Breast epithelium (tissue), 4 donors: ENCODE measurements around the gene TRIM72. TPM values are rescaled to one million over a fixed set of nuclear protein-coding genes. Genes with fewer than 3 reads are reported as not detected.

ENCODE experiments used
- DNase-seq, 2 donors: peaks; one replicate each; pipeline ENCODE4 v3.0.0-alpha.2; 2019; ENCODE audit warnings: low spot score in 2 of 2
- H3K27ac ChIP-seq, 2 donors: fragments of 200-600 bp; sonication (generic) in 1 of 2; one replicate each; pipeline ENCODE4 v1.5.1; 2016 to 2019; ENCODE audit warnings: mild to moderate bottlenecking in 1 of 2
- H3K27me3 ChIP-seq, 2 donors: fragments of 200-600 bp; sonication (generic) in 1 of 2; one replicate each; pipeline versions ENCODE4 v1.5.1 to v1.6.0; 2017 to 2019; ENCODE audit warnings: control low read depth in 1 of 2, mild to moderate bottlenecking in 1 of 2
- H3K36me3 ChIP-seq: fragments of 200-600 bp; one replicate; pipeline ENCODE4 v1.5.1; 2019
- H3K4me1 ChIP-seq, 2 donors: fragments of 200-600 bp; sonication (generic); one replicate each; pipeline ENCODE4 v1.5.1; 2016 to 2019; ENCODE audit warnings: control low read depth in 1 of 2
- H3K4me3 ChIP-seq, 3 donors: fragments of 200-600 bp; sonication (generic); 1 replicate in 2 of 3; 2 replicates in 1 of 3; pipeline ENCODE4 v1.5.1; 2016 to 2019; ENCODE audit warnings: mild to moderate bottlenecking in 3 of 3, moderate library complexity in 2 of 3
- H3K9me3 ChIP-seq, 2 donors: fragments of 200-600 bp; sonication (generic) in 1 of 2; one replicate each; pipeline ENCODE4 v1.5.1; 2016 to 2019; ENCODE audit warnings: control low read depth in 1 of 2
- POLR2A ChIP-seq: fragments of 450-650 bp; IDR thresholded peaks from one replicate; pipeline ENCODE4 v1.6.1; 2016; ENCODE audit warnings: antibody characterized with exemption, mild to moderate bottlenecking, moderate library complexity
- POLR2AphosphoS5 ChIP-seq, 3 donors: sonication (generic); formaldehyde crosslinking; IDR thresholded peaks; one replicate each; pipeline ENCODE4 v1.6.1; 2017; ENCODE audit warnings: antibody characterized with exemption in 3 of 3
- intact Hi-C: fragments of 100-400 bp; cut with DNase I; formaldehyde crosslinking; loops from one replicate; pipeline ENCODE4 v1.15.1; 2023; ENCODE audit warnings: low total_unique reads
- total RNA-seq, 3 donors: library from RNA; depleted of rRNA; stranded (reverse); fragments of >200 nt; gene quantifications; one replicate each; pipeline ENCODE4 v1.1.0, GENCODE V29; 2016
- TF ChIP-seq, protein P1 (sequence below), 3 donors: fragments of 450-650 bp; IDR thresholded peaks; one replicate each; pipeline ENCODE4 v1.5.1; 2016 to 2017; ENCODE audit warnings: antibody characterized with exemption in 3 of 3, mild to moderate bottlenecking in 3 of 3, moderate library complexity in 3 of 3

Gene TRIM72
- total RNA-seq, 3 donors from 2014 or later = under 0.01 TPM; not detected in 1

DNA sequence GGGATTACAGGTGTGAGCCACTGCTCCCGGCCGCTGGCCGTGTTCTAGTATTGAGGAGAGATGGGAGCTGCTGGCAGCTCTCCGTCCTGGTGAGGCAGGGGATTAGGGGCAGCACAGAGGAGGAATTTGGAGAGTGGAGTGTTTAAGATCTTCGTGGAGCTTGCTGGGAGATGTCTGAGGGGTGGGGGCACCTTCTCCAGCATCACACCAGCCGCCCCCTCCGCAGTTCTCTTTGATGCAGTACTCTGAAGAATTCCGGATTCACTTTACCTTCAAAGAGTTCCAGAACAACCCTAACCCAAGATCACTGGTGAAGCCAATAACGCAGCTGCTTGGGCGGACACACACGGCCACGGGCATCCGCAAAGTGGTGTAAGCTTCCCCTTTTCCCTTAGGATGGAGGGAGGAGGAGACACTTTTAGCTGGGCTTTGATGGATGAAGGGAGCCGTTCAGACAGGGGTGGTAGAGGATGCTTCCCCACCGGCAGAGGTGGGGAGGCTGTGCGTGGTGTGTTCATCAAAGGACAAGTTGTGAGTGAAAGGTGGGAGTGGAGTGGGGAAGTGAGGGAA, 57.8 kb downstream of the TRIM72 start:
- no peaks in the 10 kb centered on the region for H3K4me1 ChIP-seq
- TF ChIP-seq, protein P1, sequence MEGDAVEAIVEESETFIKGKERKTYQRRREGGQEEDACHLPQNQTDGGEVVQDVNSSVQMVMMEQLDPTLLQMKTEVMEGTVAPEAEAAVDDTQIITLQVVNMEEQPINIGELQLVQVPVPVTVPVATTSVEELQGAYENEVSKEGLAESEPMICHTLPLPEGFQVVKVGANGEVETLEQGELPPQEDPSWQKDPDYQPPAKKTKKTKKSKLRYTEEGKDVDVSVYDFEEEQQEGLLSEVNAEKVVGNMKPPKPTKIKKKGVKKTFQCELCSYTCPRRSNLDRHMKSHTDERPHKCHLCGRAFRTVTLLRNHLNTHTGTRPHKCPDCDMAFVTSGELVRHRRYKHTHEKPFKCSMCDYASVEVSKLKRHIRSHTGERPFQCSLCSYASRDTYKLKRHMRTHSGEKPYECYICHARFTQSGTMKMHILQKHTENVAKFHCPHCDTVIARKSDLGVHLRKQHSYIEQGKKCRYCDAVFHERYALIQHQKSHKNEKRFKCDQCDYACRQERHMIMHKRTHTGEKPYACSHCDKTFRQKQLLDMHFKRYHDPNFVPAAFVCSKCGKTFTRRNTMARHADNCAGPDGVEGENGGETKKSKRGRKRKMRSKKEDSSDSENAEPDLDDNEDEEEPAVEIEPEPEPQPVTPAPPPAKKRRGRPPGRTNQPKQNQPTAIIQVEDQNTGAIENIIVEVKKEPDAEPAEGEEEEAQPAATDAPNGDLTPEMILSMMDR (IDR thresholded peaks at IDR 0.05) = no peak
- no peak for TF ChIP-seq POLR2A
- no peak for TF ChIP-seq POLR2AphosphoS5 (IDR thresholded peaks at IDR 0.05)
- H3K36me3 ChIP-seq = no peaks in the 10 kb centered on the region
- no peak for DNase-seq
- H3K4me3 ChIP-seq = no peak overlapping the region
- intact Hi-C loops = no loop called here
- H3K27me3 ChIP-seq = no peaks in the 10 kb centered on the region
- no peak overlapping the region for H3K27ac ChIP-seq
- no peaks in the 10 kb centered on the region for H3K9me3 ChIP-seq

DNA sequence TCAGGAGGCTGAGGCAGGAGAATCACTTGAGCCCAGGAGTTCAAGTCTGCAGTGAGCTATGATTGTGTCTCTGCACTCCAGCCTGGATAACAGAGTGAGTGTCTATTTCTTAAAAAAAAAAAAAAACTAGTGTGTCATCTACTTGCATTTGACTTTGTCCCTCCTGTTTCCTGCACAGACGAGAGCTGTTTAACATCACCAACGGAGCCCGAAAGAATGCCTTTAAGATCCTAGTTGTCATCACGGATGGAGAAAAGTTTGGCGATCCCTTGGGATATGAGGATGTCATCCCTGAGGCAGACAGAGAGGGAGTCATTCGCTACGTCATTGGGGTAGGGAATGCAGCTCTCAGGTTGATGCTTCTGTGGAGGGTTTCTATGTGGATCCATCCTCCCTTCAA, 59.3 kb downstream of the TRIM72 start:
- DNase-seq = no peak

DNA sequence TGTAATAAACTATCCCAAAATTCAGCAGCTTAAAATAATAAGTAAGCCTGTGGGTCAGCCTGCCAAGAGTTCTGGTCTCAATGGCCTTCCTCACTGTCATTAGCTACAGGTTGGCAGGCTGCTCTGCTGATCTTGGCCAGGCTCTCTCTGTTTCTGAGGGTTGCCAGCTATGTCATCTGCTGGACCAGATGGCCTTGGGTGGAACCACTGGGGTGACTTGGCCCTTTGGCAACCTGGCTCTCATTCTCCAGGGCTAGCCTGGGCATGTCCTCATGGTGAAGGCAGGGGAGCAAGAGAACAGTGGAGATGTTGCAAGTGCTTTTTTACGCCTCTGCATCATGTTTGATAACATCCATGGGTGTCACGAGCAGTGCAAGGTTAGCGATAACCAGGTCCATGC, 59.8 kb downstream of the TRIM72 start:
- no peak for DNase-seq
- Histone ChIP-seq H3K9me3 (no peaks in the 10 kb centered on the region), H3K27ac (no peak overlapping the region), H3K4me1 (no peaks in the 10 kb centered on the region), H3K4me3 (no peak overlapping the region), H3K27me3 (no peaks in the 10 kb centered on the region), H3K36me3 (no peaks in the 10 kb centered on the region)
- TF ChIP-seq POLR2A (no peak), POLR2AphosphoS5 (IDR thresholded peaks at IDR 0.05) (no peak)
- TF ChIP-seq, protein P1 (IDR thresholded peaks at IDR 0.05) = no peak
- intact Hi-C loops = no loop called here

More for the DNA sequence above, 59.3 kb downstream of the TRIM72 start:
- no peaks in the 10 kb centered on the region for H3K27me3 ChIP-seq
- H3K36me3 ChIP-seq = no peaks in the 10 kb centered on the region
- intact Hi-C loops = no loop called here
- TF ChIP-seq POLR2AphosphoS5 (IDR thresholded peaks at IDR 0.05) = no peak
- TF ChIP-seq POLR2A = no peak
- TF ChIP-seq, protein P1 (IDR thresholded peaks at IDR 0.05) = no peak
- no peaks in the 10 kb centered on the region for H3K4me1 ChIP-seq
- H3K9me3 ChIP-seq = no peaks in the 10 kb centered on the region
- no peak overlapping the region for H3K27ac ChIP-seq
- no peak overlapping the region for H3K4me3 ChIP-seq

GRCh38 chr16:31274831-31275816, 61.2 kb downstream of the TRIM72 start:
- H3K4me1 ChIP-seq = no peaks in the 10 kb centered on the region
- no peak for DNase-seq
- H3K9me3 ChIP-seq = no peaks in the 10 kb centered on the region
- TF ChIP-seq POLR2A (no peak), POLR2AphosphoS5 (IDR thresholded peaks at IDR 0.05) (no peak)
- TF ChIP-seq, protein P1 (IDR thresholded peaks at IDR 0.05) = no peak
- no peak overlapping the region for H3K27ac ChIP-seq
- no peak overlapping the region for H3K4me3 ChIP-seq
- intact Hi-C loops = no loop called here
- no peaks in the 10 kb centered on the region for H3K36me3 ChIP-seq
- no peaks in the 10 kb centered on the region for H3K27me3 ChIP-seq

DNA sequence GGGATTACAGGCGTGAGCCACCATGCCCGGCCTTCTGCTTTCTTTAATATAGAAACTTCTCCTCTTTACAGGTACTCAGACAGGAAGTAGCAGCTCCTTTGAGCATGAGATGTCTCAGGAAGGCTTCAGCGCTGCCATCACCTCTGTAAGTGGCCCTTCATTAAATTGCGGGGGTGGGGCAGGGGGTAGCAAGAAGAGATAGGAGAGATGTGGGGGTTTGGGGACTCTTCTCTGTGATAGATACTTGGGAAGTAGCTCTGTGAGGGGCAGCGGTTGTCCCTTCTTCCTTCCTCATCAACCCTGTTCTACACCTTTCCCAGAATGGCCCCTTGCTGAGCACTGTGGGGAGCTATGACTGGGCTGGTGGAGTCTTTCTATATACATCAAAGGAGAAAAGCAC, 62.7 kb downstream of the TRIM72 start:
- intact Hi-C loops = no loop called here
- H3K4me3 ChIP-seq = no peak overlapping the region
- DNase-seq = no peak
- no peak overlapping the region for H3K27ac ChIP-seq
- H3K36me3 ChIP-seq = no peaks in the 10 kb centered on the region
- no peaks in the 10 kb centered on the region for H3K4me1 ChIP-seq
- TF ChIP-seq, protein P1 (IDR thresholded peaks at IDR 0.05) = no peak
- TF ChIP-seq POLR2AphosphoS5 (IDR thresholded peaks at IDR 0.05) (no peak), POLR2A (no peak)
- no peaks in the 10 kb centered on the region for H3K27me3 ChIP-seq
- H3K9me3 ChIP-seq = no peaks in the 10 kb centered on the region
